Tibial nerve (tissue), 4 donors: Measurements from ENCODE around the gene PLCG1. TPM values are rescaled to one million over a fixed set of nuclear protein-coding genes. Genes with fewer than 3 reads are reported as not detected.

Source experiments
- DNase-seq, 2 donors: peaks; one replicate each; pipeline ENCODE4 v3.0.0-alpha.2; 2019; ENCODE audit warnings: low spot score in 2 of 2
- H3K27ac ChIP-seq, 4 donors: fragments of 200-600 bp; sonication (generic) in 3 of 4; one replicate each; pipeline ENCODE4 v1.5.1; 2017 to 2019; ENCODE audit warnings: mild to moderate bottlenecking in 1 of 4
- H3K27me3 ChIP-seq, 2 donors: fragments of 200-600 bp; sonication (generic) in 1 of 2; one replicate each; pipeline versions ENCODE4 v1.5.1 to v1.6.0; 2017 to 2019
- H3K36me3 ChIP-seq, 3 donors: fragments of 200-600 bp; sonication (generic); one replicate each; pipeline ENCODE4 v1.5.1; 2018 to 2019
- H3K4me1 ChIP-seq, 4 donors: fragments of 200-600 bp; sonication (generic) in 3 of 4; one replicate each; pipeline ENCODE4 v1.5.1; 2017 to 2019
- H3K4me3 ChIP-seq, 4 donors: fragments of 200-600 bp; sonication (generic) in 3 of 4; one replicate each; pipeline ENCODE4 v1.5.1; 2017 to 2019; ENCODE audit warnings: mild to moderate bottlenecking in 1 of 4, moderate library complexity in 1 of 4
- H3K9me3 ChIP-seq, 4 donors: fragments of 200-600 bp; sonication (generic) in 3 of 4; one replicate each; pipeline ENCODE4 v1.5.1; 2017 to 2019
- CTCF ChIP-seq, 5 experiments: fragments of 200-600 bp in 3 of 5; fragments of 450-650 bp in 2 of 5; sonication (generic) in 3 of 5; IDR thresholded peaks; one replicate each; pipeline ENCODE4 v1.5.1; 2016 to 2019; ENCODE audit warnings: antibody characterized with exemption in 5 of 5, mild to moderate bottlenecking in 3 of 5, moderate library complexity in 2 of 5
- EP300 ChIP-seq, 2 donors: sonication (generic); formaldehyde crosslinking; IDR thresholded peaks; one replicate each; pipeline ENCODE4 v1.6.1; 2017; ENCODE audit warnings: antibody characterized with exemption in 2 of 2, mild to moderate bottlenecking in 1 of 2
- POLR2A ChIP-seq, 2 donors: fragments of 450-650 bp; IDR thresholded peaks; one replicate each; pipeline ENCODE4 v1.6.1; 2017; ENCODE audit warnings: antibody characterized with exemption in 2 of 2, mild to moderate bottlenecking in 2 of 2, moderate library complexity in 2 of 2
- WGBS, 2 donors: methylation state at CpG; one replicate each; pipeline ENCODE4 v1.1.5; 2018; 5-methylcytosine and 5-hydroxymethylcytosine counted together
- total RNA-seq, 4 donors: library from RNA; depleted of rRNA; stranded (reverse); fragments of >200 nt; gene quantifications; one replicate each; pipeline ENCODE4 v1.1.0, GENCODE V29; 2016

Gene PLCG1
- total RNA-seq, 4 donors from 2014 or later, result 127 to 165 (median 144) TPM

- TF ChIP-seq CTCF (IDR thresholded peaks at IDR 0.05) (no peak), EP300 (IDR thresholded peaks at IDR 0.05) (no peak), POLR2A (IDR thresholded peaks at IDR 0.05) (no peak)
- DNase-seq, result no peak
- Histone ChIP-seq H3K9me3 (peaks cover 0 to 25% (median 8%) of the 10 kb centered on the region in 4 donors), H3K27me3 (no peaks in the 10 kb centered on the region), H3K4me1 (peaks cover 0 to 25% (median 12%) of the 10 kb centered on the region in 4 donors), H3K4me3 (no peak overlapping the region), H3K27ac (no peak overlapping the region), H3K36me3 (peaks cover 0 to 58% (median 0%) of the 10 kb centered on the region in 3 donors)
- WGBS, 2 donors, result 98 to 99% methylated on average over 10 of the region's 10 CpGs
Measured at GRCh38 chr20:41202426-41202825, 65.1 kb downstream of the PLCG1 start.

GRCh38 chr20:41203660-41204059 is 66.3 kb downstream of the PLCG1 start:
- no peaks in the 10 kb centered on the region for H3K27me3 ChIP-seq
- H3K36me3 ChIP-seq, result peaks cover 0 to 49% (median 0%) of the 10 kb centered on the region in 3 donors
- H3K4me1 ChIP-seq, result peaks cover 0 to 25% (median 12%) of the 10 kb centered on the region in 4 donors
- H3K4me3 ChIP-seq, result no peak overlapping the region
- H3K27ac ChIP-seq, result no peak overlapping the region
- peaks cover 0 to 13% (median 3%) of the 10 kb centered on the region in 4 donors for H3K9me3 ChIP-seq
- DNase-seq, result no peak
- WGBS, 2 donors, result 91 to 95% methylated on average over 8 to 9 of the region's 9 CpGs
- no peak for TF ChIP-seq EP300 (IDR thresholded peaks at IDR 0.05)
- no peak for TF ChIP-seq POLR2A (IDR thresholded peaks at IDR 0.05)
- no peak for TF ChIP-seq CTCF (IDR thresholded peaks at IDR 0.05)

- peak overlapping the region; percentile 54 to 86 (median 73) for H3K27ac ChIP-seq
- WGBS, 2 donors, result 74 to 75% methylated on average over 8 of the region's 8 CpGs
- H3K36me3 ChIP-seq, result peaks cover 0 to 43% (median 0%) of the 10 kb centered on the region in 3 donors
- peaks cover 0 to 4% (median 0%) of the 10 kb centered on the region in 4 donors for H3K9me3 ChIP-seq
- DNase-seq, result no peak
- H3K4me1 ChIP-seq, result peaks cover 0 to 25% (median 12%) of the 10 kb centered on the region in 4 donors
- no peaks in the 10 kb centered on the region for H3K27me3 ChIP-seq
- TF ChIP-seq POLR2A (IDR thresholded peaks at IDR 0.05) (no peak), CTCF (IDR thresholded peaks at IDR 0.05) (no peak), EP300 (IDR thresholded peaks at IDR 0.05) (no peak)
- H3K4me3 ChIP-seq, result no peak overlapping the region
Measured at GRCh38 chr20:41204304-41205265, 67.2 kb downstream of the PLCG1 start.

- no peak for TF ChIP-seq CTCF (IDR thresholded peaks at IDR 0.05)
- TF ChIP-seq EP300 (IDR thresholded peaks at IDR 0.05), result peak in 1 of 2 donors; percentile 64
- WGBS, 2 donors, result 53 to 57% methylated on average over 11 of the region's 11 CpGs
Measured at GRCh38 chr20:41205313-41205712, 68.0 kb downstream of the PLCG1 start.

More at GRCh38 chr20:41205313-41205712, 68.0 kb downstream of the PLCG1 start:
- no peak for DNase-seq
- no peaks in the 10 kb centered on the region for H3K9me3 ChIP-seq
- H3K36me3 ChIP-seq, result peaks cover 0 to 35% (median 0%) of the 10 kb centered on the region in 3 donors
- H3K4me3 ChIP-seq, result no peak overlapping the region
- H3K27me3 ChIP-seq, result no peaks in the 10 kb centered on the region
- H3K4me1 ChIP-seq, result peaks cover 0 to 25% (median 12%) of the 10 kb centered on the region in 4 donors
- peak overlapping the region; percentile 54 to 86 (median 73) for H3K27ac ChIP-seq
